Measurements from ENCODE around the gene FMNL2. TPM values are rescaled to one million over a fixed set of nuclear protein-coding genes. Genes with fewer than 3 reads are reported as not detected.

The FMNL2 gene
- total and polyA plus RNA-seq, 2 of the 4 experiments (the other 2 are of a cell fraction): 10.9 to 11.4 TPM

DNA sequence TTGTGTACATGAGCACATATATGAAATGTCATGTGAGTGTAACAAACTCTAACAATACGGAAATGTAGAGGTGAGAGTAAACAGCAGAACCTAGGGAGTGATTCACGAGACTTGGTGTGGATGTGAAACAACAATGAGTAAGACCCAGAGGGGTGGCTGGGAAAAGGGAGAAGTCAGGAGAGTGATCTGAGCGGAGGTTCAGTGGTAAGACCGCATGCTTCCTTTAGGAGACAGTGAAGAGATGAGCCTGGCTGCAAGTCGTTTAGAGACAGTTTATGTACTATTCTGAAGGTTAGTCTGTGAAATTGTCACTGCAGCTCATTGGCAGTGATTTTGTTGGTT lies 231.7 kb downstream of the FMNL2 start:
- TF ChIP-seq BHLHE40 (IDR thresholded peaks at IDR 0.05; ENCODE audit: low read depth, low read length): peak; percentile 79
- no peak for TF ChIP-seq RAD21 (IDR thresholded peaks at IDR 0.05; ENCODE audit: low read length)
- H2BK120ac ChIP-seq (ENCODE audit: low read depth, low read length): no peak overlapping the region
- intact Hi-C loops (cut with micrococcal nuclease) (loop anchor here (5.0 kb wide), 1 partner anchor 699 kb away; no protein-coding TSS in a partner anchor), dilution Hi-C loops (cut with HindIII; ENCODE audit: low sequenced_read_pairs, unreplicated experiment) (no loop called here), in situ Hi-C loops (cut with MboI; ENCODE audit: low sequenced_read_pairs) (no loop called here)
- no peak overlapping the region for H3K4ac ChIP-seq (ENCODE audit: low read depth, low read length)
- no TSS peak for BruUV-seq (replicated peaks)
- POLR2A ChIA-PET (ENCODE audit: unreplicated experiment): no interaction called here
- CTCF ChIA-PET: interaction anchor here (0.6 kb wide), 1 partner anchor 92 kb away, joined by 4 read pairs; no protein-coding TSS in a partner anchor
- H3K9ac ChIP-seq (ENCODE audit: low read depth, low read length): no peak overlapping the region
- H3K56ac ChIP-seq (ENCODE audit: extremely low read depth, insufficient read depth, low read length): no peak overlapping the region
- H3K9me1 ChIP-seq (ENCODE audit: insufficient read depth, low read length): peaks cover 3% of the 10 kb centered on the region; the same call in 1 of the 2 replicates
- H3K79me1 ChIP-seq (ENCODE audit: low read depth in 1 of 2, low read length in 2 of 2): 0 out of 4 replicates have a peak, but pooled peaks cover 2 to 6% of the 10 kb centered on the region in 2 experiments
- H2AK9ac ChIP-seq (replicated peaks; ENCODE audit: low read depth, low read length, poor library complexity): no peak overlapping the region
- ATAC-seq (ENCODE audit: low read depth) (no peak), DNase-seq (peak; percentile 56)
- no peak overlapping the region for H2AK5ac ChIP-seq (ENCODE audit: low read depth, low read length)
- H2BK20ac ChIP-seq (ENCODE audit: low read depth, low read length): no peak overlapping the region
- WGBS, 2 experiments (ENCODE audit: extremely low coverage in 2 of 2, insufficient read length in 1 of 2): 56% methylated on average over 2 of the region's 5 CpGs; no CpG with 5 or more reads in 1 of the 2 experiments
- H2BK5ac ChIP-seq (ENCODE audit: low read depth, low read length, poor library complexity, severe bottlenecking): no peak overlapping the region
- no peaks in the 10 kb centered on the region for H3K36me3 ChIP-seq (ENCODE audit: control insufficient read depth, insufficient read depth, low read length)
- H2BK15ac ChIP-seq (ENCODE audit: low read depth, low read length): no peak overlapping the region
- H3K4me2 ChIP-seq (ENCODE audit: low read depth, low read length): no peak overlapping the region
- H3K27ac ChIP-seq (ENCODE audit: insufficient read depth, low read length): no peak overlapping the region
- H3K14ac ChIP-seq (replicated peaks; ENCODE audit: low read depth, low read length): no peak overlapping the region; the same call in 1 of the 2 replicates
- no peak overlapping the region for H4K91ac ChIP-seq (ENCODE audit: insufficient read depth, low read depth, low read length)
- no peak overlapping the region for H3K23ac ChIP-seq (ENCODE audit: low read depth, low read length)
- no peaks in the 10 kb centered on the region for H3K27me3 ChIP-seq (ENCODE audit: control insufficient read depth, insufficient read depth, low read length)
- no peaks in the 10 kb centered on the region for H4K20me1 ChIP-seq (ENCODE audit: insufficient read depth, low read length)
- no peak overlapping the region for H4K5ac ChIP-seq (ENCODE audit: low read depth, low read length)
- no peak overlapping the region for H3K4me3 ChIP-seq (ENCODE audit: insufficient read depth, low read depth, low read length)
- peaks cover 9% of the 10 kb centered on the region; the same call in 1 of the 2 replicates for H3K4me1 ChIP-seq (ENCODE audit: control insufficient read depth, insufficient read depth, low read length)
- peak overlapping the region; percentile 34 for H2AFZ ChIP-seq (replicated peaks; ENCODE audit: low read length, poor library complexity)
- H3K18ac ChIP-seq (ENCODE audit: low read depth, low read length): no peak overlapping the region
- no peak overlapping the region for H4K8ac ChIP-seq (ENCODE audit: low read depth in 2 of 2, low read length in 2 of 2)
- H3K9me3 ChIP-seq (ENCODE audit: control insufficient read depth, insufficient read depth, low read length): no peaks in the 10 kb centered on the region

Measured in IMR-90 (cell line).